ENCODE data around the gene OR1B1. TPM values are rescaled to one million over a fixed set of nuclear protein-coding genes. Genes with fewer than 3 reads are reported as not detected.
A peak's percentile ranks its signal among the peaks of the same experiment; 100 is the strongest.

The OR1B1 gene
- polyA plus RNA-seq, result not detected
- long read RNA-seq, donor 1, result 0 reads
- long read RNA-seq, donor 2, result 0 reads
- long read RNA-seq, donor 3, result 0 reads
- long read RNA-seq, donor 4, result 0 reads
- long read RNA-seq, donor 5, result 0 reads
- long read RNA-seq, donor 6, result 0 reads
- long read RNA-seq, donor 7, result 0 reads
- long read RNA-seq, donor 8, result 0 reads
- long read RNA-seq, donor 9, result 0 reads
- long read RNA-seq, donor 10, result 0 reads
- long read RNA-seq, donor 11, result 0 reads

GRCh38 chr9:122657527-122657926 lies at the start of gene OR1B1:
Gene OR1B1, minus strand, starts transcription at chr9:122657627.
- Histone ChIP-seq H3K27me3 (ENCODE audit: control insufficient read depth, insufficient read depth, low read length) (no peaks in the 10 kb centered on the region), H3K4me1 (ENCODE audit: control insufficient read depth, insufficient read depth, low read length) (no peaks in the 10 kb centered on the region), H3K27ac (ENCODE audit: low read length) (no peak within 1 kb of the TSS), H3K4me3 (ENCODE audit: low read length) (no peak within 1 kb of the TSS), H3K9me3 (ENCODE audit: control insufficient read depth, low read depth, low read length) (no peaks in the 10 kb centered on the region), H3K36me3 (ENCODE audit: control insufficient read depth, insufficient read depth, low read length) (no peaks in the 10 kb centered on the region)
- 83% methylated on average over 2 of the region's 3 CpGs for WGBS (ENCODE audit: insufficient coverage, low lambda C conversion rate)
- DNase-seq, result no peak

- 100% methylated on average over 1 of the region's 1 CpG for WGBS (ENCODE audit: insufficient coverage, low lambda C conversion rate)
- no peaks in the 10 kb centered on the region for H3K4me1 ChIP-seq (ENCODE audit: control insufficient read depth, insufficient read depth, low read length)
- H3K27ac ChIP-seq (ENCODE audit: low read length), result no peak overlapping the region
- H3K4me3 ChIP-seq (ENCODE audit: low read length), result no peak overlapping the region
- no peaks in the 10 kb centered on the region for H3K9me3 ChIP-seq (ENCODE audit: control insufficient read depth, low read depth, low read length)
- no peaks in the 10 kb centered on the region for H3K27me3 ChIP-seq (ENCODE audit: control insufficient read depth, insufficient read depth, low read length)
- H3K36me3 ChIP-seq (ENCODE audit: control insufficient read depth, insufficient read depth, low read length), result no peaks in the 10 kb centered on the region
- no peak for DNase-seq
These were observed 38.3 kb upstream of the OR1B1 start for GRCh38 chr9:122695696-122696095.

GRCh38 chr9:122684851-122685250 lies 27.4 kb upstream of the OR1B1 start:
- Histone ChIP-seq H3K4me3 (ENCODE audit: low read length) (no peak overlapping the region), H3K27me3 (ENCODE audit: control insufficient read depth, insufficient read depth, low read length) (no peaks in the 10 kb centered on the region), H3K9me3 (ENCODE audit: control insufficient read depth, low read depth, low read length) (no peaks in the 10 kb centered on the region), H3K36me3 (ENCODE audit: control insufficient read depth, insufficient read depth, low read length) (no peaks in the 10 kb centered on the region), H3K27ac (ENCODE audit: low read length) (no peak overlapping the region), H3K4me1 (ENCODE audit: control insufficient read depth, insufficient read depth, low read length) (no peaks in the 10 kb centered on the region)
- DNase-seq, result no peak

- peaks cover 5% of the 10 kb centered on the region for H3K4me1 ChIP-seq (ENCODE audit: control insufficient read depth, insufficient read depth, low read length)
- H3K9me3 ChIP-seq (ENCODE audit: control insufficient read depth, low read depth, low read length), result peaks cover 9% of the 10 kb centered on the region
- 0% methylated on average over 1 of the region's 2 CpGs for WGBS (ENCODE audit: insufficient coverage, low lambda C conversion rate)
These were observed 15.1 kb upstream of the OR1B1 start for GRCh38 chr9:122672481-122672880.

GRCh38 chr9:122661416-122661815 lies 4.0 kb upstream of the OR1B1 start, which contains the start of gene OR1L1:
Gene OR1L1, plus strand, starts transcription at chr9:122661716. Its CDS starts 0 bp downstream, at chr9:122661716.
- H3K36me3 ChIP-seq (ENCODE audit: control insufficient read depth, insufficient read depth, low read length), result no peaks in the 10 kb centered on the region
- no peaks in the 10 kb centered on the region for H3K9me3 ChIP-seq (ENCODE audit: control insufficient read depth, low read depth, low read length)
- DNase-seq, result no peak
- no peaks in the 10 kb centered on the region for H3K4me1 ChIP-seq (ENCODE audit: control insufficient read depth, insufficient read depth, low read length)
- no peaks in the 10 kb centered on the region for H3K27me3 ChIP-seq (ENCODE audit: control insufficient read depth, insufficient read depth, low read length)
- H3K27ac ChIP-seq (ENCODE audit: low read length), result no peak within 1 kb of the TSS
- H3K4me3 ChIP-seq (ENCODE audit: low read length), result no peak within 1 kb of the TSS
- 67% methylated on average over 2 of the region's 2 CpGs for WGBS (ENCODE audit: insufficient coverage, low lambda C conversion rate)

More at GRCh38 chr9:122672481-122672880, 15.1 kb upstream of the OR1B1 start:
- H3K27me3 ChIP-seq (ENCODE audit: control insufficient read depth, insufficient read depth, low read length), result no peaks in the 10 kb centered on the region
- H3K36me3 ChIP-seq (ENCODE audit: control insufficient read depth, insufficient read depth, low read length), result no peaks in the 10 kb centered on the region
- no peak overlapping the region for H3K27ac ChIP-seq (ENCODE audit: low read length)
- no peak overlapping the region for H3K4me3 ChIP-seq (ENCODE audit: low read length)
- DNase-seq, result peak; percentile 28 to 62

GRCh38 chr9:122656378-122656777 lies 1.0 kb downstream of the OR1B1 start:
- Histone ChIP-seq H3K4me1 (ENCODE audit: control insufficient read depth, insufficient read depth, low read length) (no peaks in the 10 kb centered on the region), H3K36me3 (ENCODE audit: control insufficient read depth, insufficient read depth, low read length) (no peaks in the 10 kb centered on the region), H3K4me3 (ENCODE audit: low read length) (no peak overlapping the region), H3K9me3 (ENCODE audit: control insufficient read depth, low read depth, low read length) (no peaks in the 10 kb centered on the region), H3K27ac (ENCODE audit: low read length) (no peak overlapping the region), H3K27me3 (ENCODE audit: control insufficient read depth, insufficient read depth, low read length) (no peaks in the 10 kb centered on the region)
- no CpG with 5 or more reads among the region's 1 CpG for WGBS (ENCODE audit: insufficient coverage, low lambda C conversion rate)
- no peak for DNase-seq

GRCh38 chr9:122642226-122642625 lies 15.2 kb downstream of the OR1B1 start:
- H3K4me3 ChIP-seq (ENCODE audit: low read length), result no peak overlapping the region
- no peaks in the 10 kb centered on the region for H3K4me1 ChIP-seq (ENCODE audit: control insufficient read depth, insufficient read depth, low read length)
- WGBS (ENCODE audit: insufficient coverage, low lambda C conversion rate), result no CpG with 5 or more reads among the region's 2 CpGs
- no peak overlapping the region for H3K27ac ChIP-seq (ENCODE audit: low read length)
- H3K27me3 ChIP-seq (ENCODE audit: control insufficient read depth, insufficient read depth, low read length), result no peaks in the 10 kb centered on the region
- H3K36me3 ChIP-seq (ENCODE audit: control insufficient read depth, insufficient read depth, low read length), result no peaks in the 10 kb centered on the region
- DNase-seq, result no peak
- H3K9me3 ChIP-seq (ENCODE audit: control insufficient read depth, low read depth, low read length), result no peaks in the 10 kb centered on the region

- DNase-seq, result no peak
- WGBS (ENCODE audit: insufficient coverage, low lambda C conversion rate), result 88% methylated on average over 2 of the region's 7 CpGs
- H3K27ac ChIP-seq (ENCODE audit: low read length), result no peak overlapping the region
- no peaks in the 10 kb centered on the region for H3K9me3 ChIP-seq (ENCODE audit: control insufficient read depth, low read depth, low read length)
- H3K4me3 ChIP-seq (ENCODE audit: low read length), result no peak overlapping the region
- no peaks in the 10 kb centered on the region for H3K36me3 ChIP-seq (ENCODE audit: control insufficient read depth, insufficient read depth, low read length)
- no peaks in the 10 kb centered on the region for H3K27me3 ChIP-seq (ENCODE audit: control insufficient read depth, insufficient read depth, low read length)
- H3K4me1 ChIP-seq (ENCODE audit: control insufficient read depth, insufficient read depth, low read length), result no peaks in the 10 kb centered on the region
These were observed 37.4 kb downstream of the OR1B1 start for GRCh38 chr9:122619996-122620395.

GRCh38 chr9:122614362-122614761 lies 43.1 kb downstream of the OR1B1 start, which contains the start of gene OR1Q1:
Gene OR1Q1, plus strand, starts transcription at chr9:122614738. Its CDS starts 0 bp downstream, at chr9:122614738.
- Histone ChIP-seq H3K36me3 (ENCODE audit: control insufficient read depth, insufficient read depth, low read length) (no peaks in the 10 kb centered on the region), H3K27ac (ENCODE audit: low read length) (no peak within 1 kb of the TSS), H3K9me3 (ENCODE audit: control insufficient read depth, low read depth, low read length) (no peaks in the 10 kb centered on the region), H3K4me1 (ENCODE audit: control insufficient read depth, insufficient read depth, low read length) (no peaks in the 10 kb centered on the region), H3K27me3 (ENCODE audit: control insufficient read depth, insufficient read depth, low read length) (peaks cover 3% of the 10 kb centered on the region), H3K4me3 (ENCODE audit: low read length) (no peak within 1 kb of the TSS)
- WGBS (ENCODE audit: insufficient coverage, low lambda C conversion rate), result 88% methylated on average over 1 of the region's 1 CpG
- DNase-seq, result no peak

GRCh38 chr9:122609804-122610203 lies 47.6 kb downstream of the OR1B1 start:
- DNase-seq, result no peak
- H3K4me3 ChIP-seq (ENCODE audit: low read length), result no peak overlapping the region
- 43% methylated on average over 1 of the region's 4 CpGs for WGBS (ENCODE audit: insufficient coverage, low lambda C conversion rate)

GRCh38 chr9:122606587-122606986 lies 50.8 kb downstream of the OR1B1 start:
- no peaks in the 10 kb centered on the region for H3K36me3 ChIP-seq (ENCODE audit: control insufficient read depth, insufficient read depth, low read length)
- no peak overlapping the region for H3K4me3 ChIP-seq (ENCODE audit: low read length)
- no peak overlapping the region for H3K27ac ChIP-seq (ENCODE audit: low read length)
- no peaks in the 10 kb centered on the region for H3K4me1 ChIP-seq (ENCODE audit: control insufficient read depth, insufficient read depth, low read length)
- H3K27me3 ChIP-seq (ENCODE audit: control insufficient read depth, insufficient read depth, low read length), result peaks cover 6% of the 10 kb centered on the region
- no peak for DNase-seq
- no peaks in the 10 kb centered on the region for H3K9me3 ChIP-seq (ENCODE audit: control insufficient read depth, low read depth, low read length)
- WGBS (ENCODE audit: insufficient coverage, low lambda C conversion rate), result no CpG with 5 or more reads among the region's 1 CpG

More at GRCh38 chr9:122609804-122610203, 47.6 kb downstream of the OR1B1 start:
- no peaks in the 10 kb centered on the region for H3K9me3 ChIP-seq (ENCODE audit: control insufficient read depth, low read depth, low read length)
- H3K4me1 ChIP-seq (ENCODE audit: control insufficient read depth, insufficient read depth, low read length), result no peaks in the 10 kb centered on the region
- H3K27me3 ChIP-seq (ENCODE audit: control insufficient read depth, insufficient read depth, low read length), result peaks cover 6% of the 10 kb centered on the region
- H3K27ac ChIP-seq (ENCODE audit: low read length), result no peak overlapping the region
- H3K36me3 ChIP-seq (ENCODE audit: control insufficient read depth, insufficient read depth, low read length), result no peaks in the 10 kb centered on the region

Measured in large intestine (tissue), 12 donors.